ENCODE data around the gene AJAP1.

DNA sequence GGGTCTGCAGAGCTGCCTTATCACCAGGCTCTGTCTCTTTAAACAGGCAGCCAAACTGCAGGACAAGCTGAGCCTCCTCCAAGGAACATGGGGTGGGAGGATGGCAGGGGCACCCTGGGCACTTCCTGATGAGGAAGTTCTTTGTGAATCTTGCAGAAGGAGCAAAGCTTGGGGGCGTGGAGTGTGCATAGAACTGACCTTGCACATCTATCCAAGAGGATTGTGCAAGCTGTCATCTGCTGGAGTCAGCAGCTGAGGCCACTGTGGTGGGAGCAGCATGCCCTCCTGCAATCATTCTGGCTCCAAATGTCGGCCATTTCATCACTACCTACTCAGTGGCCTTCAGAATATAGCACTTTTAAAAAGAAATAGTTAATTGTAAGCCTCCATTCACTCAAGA is 182.2 kb downstream of the AJAP1 start:
- no peak for TF ChIP-seq SIN3A (IDR thresholded peaks at IDR 0.05; ENCODE audit: low read depth)
- TF ChIP-seq, protein P1, sequence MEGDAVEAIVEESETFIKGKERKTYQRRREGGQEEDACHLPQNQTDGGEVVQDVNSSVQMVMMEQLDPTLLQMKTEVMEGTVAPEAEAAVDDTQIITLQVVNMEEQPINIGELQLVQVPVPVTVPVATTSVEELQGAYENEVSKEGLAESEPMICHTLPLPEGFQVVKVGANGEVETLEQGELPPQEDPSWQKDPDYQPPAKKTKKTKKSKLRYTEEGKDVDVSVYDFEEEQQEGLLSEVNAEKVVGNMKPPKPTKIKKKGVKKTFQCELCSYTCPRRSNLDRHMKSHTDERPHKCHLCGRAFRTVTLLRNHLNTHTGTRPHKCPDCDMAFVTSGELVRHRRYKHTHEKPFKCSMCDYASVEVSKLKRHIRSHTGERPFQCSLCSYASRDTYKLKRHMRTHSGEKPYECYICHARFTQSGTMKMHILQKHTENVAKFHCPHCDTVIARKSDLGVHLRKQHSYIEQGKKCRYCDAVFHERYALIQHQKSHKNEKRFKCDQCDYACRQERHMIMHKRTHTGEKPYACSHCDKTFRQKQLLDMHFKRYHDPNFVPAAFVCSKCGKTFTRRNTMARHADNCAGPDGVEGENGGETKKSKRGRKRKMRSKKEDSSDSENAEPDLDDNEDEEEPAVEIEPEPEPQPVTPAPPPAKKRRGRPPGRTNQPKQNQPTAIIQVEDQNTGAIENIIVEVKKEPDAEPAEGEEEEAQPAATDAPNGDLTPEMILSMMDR (IDR thresholded peaks at IDR 0.05 in 2 of 3, conservative IDR thresholded peaks at IDR 0.05 in 1 of 3; ENCODE audit: borderline replicate concordance in 1 of 3, insufficient read depth in 1 of 3, low read depth in 2 of 3, low read length in 2 of 3) = no peak
- TF ChIP-seq, protein P2, sequence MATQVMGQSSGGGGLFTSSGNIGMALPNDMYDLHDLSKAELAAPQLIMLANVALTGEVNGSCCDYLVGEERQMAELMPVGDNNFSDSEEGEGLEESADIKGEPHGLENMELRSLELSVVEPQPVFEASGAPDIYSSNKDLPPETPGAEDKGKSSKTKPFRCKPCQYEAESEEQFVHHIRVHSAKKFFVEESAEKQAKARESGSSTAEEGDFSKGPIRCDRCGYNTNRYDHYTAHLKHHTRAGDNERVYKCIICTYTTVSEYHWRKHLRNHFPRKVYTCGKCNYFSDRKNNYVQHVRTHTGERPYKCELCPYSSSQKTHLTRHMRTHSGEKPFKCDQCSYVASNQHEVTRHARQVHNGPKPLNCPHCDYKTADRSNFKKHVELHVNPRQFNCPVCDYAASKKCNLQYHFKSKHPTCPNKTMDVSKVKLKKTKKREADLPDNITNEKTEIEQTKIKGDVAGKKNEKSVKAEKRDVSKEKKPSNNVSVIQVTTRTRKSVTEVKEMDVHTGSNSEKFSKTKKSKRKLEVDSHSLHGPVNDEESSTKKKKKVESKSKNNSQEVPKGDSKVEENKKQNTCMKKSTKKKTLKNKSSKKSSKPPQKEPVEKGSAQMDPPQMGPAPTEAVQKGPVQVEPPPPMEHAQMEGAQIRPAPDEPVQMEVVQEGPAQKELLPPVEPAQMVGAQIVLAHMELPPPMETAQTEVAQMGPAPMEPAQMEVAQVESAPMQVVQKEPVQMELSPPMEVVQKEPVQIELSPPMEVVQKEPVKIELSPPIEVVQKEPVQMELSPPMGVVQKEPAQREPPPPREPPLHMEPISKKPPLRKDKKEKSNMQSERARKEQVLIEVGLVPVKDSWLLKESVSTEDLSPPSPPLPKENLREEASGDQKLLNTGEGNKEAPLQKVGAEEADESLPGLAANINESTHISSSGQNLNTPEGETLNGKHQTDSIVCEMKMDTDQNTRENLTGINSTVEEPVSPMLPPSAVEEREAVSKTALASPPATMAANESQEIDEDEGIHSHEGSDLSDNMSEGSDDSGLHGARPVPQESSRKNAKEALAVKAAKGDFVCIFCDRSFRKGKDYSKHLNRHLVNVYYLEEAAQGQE (IDR thresholded peaks at IDR 0.05; ENCODE audit: low read depth) = no peak
- TF ChIP-seq EZH2 (IDR thresholded peaks at IDR 0.05) = no peak
- TF ChIP-seq POLR2AphosphoS5 (IDR thresholded peaks at IDR 0.05; ENCODE audit: low read depth, low read length) = no peak
- TF ChIP-seq ZFX (IDR thresholded peaks at IDR 0.05) = no peak
- TF ChIP-seq SP1 (IDR thresholded peaks at IDR 0.05; ENCODE audit: low read depth) = no peak

Data from HCT116 (cell line).